Calu3 (cell line): ENCODE data around the gene RYR1. TPM values are rescaled to one million over a fixed set of nuclear protein-coding genes. Genes with fewer than 3 reads are reported as not detected.

Source experiments
- BruUV-seq: library from RNA; stranded (reverse); fragments of 400-500 nt; replicated peaks from 2 replicates; lab custom pipeline; 2021; lab: Mats Ljungman, UMichigan
- CTCF ChIA-PET: fragments of 300-600 bp; sonication (Branson Sonifier 250); formaldehyde crosslinking; loops from one replicate; lab custom pipeline; 2022; ENCODE audit warnings: antibody characterized with exemption; lab: Charles Lee
- DNase-seq: peaks from one replicate; pipeline ENCODE4 v3.0.0; 2022
- H3K27ac Mint-ChIP-seq: one replicate; pipeline ENCODE4 v1.8.0; 2022; ENCODE audit warnings: mixed read lengths; ENCODE audit not compliant: unreplicated experiment
- H3K27me3 Mint-ChIP-seq: one replicate; pipeline ENCODE4 v1.8.0; 2022; ENCODE audit warnings: mixed read lengths; ENCODE audit not compliant: unreplicated experiment
- H3K36me3 Mint-ChIP-seq: one replicate; pipeline ENCODE4 v1.8.0; 2022; ENCODE audit warnings: mild to moderate bottlenecking, moderate library complexity, mixed read lengths; ENCODE audit not compliant: insufficient read depth, unreplicated experiment
- H3K4me1 Mint-ChIP-seq: one replicate; pipeline ENCODE4 v1.8.0; 2022; ENCODE audit warnings: mild to moderate bottlenecking, low read depth, mixed read lengths; ENCODE audit not compliant: unreplicated experiment
- H3K4me3 Mint-ChIP-seq: one replicate; pipeline ENCODE4 v1.8.0; 2022; ENCODE audit warnings: mild to moderate bottlenecking, low read depth, moderate library complexity, mixed read lengths; ENCODE audit not compliant: unreplicated experiment
- H3K9me3 Mint-ChIP-seq: one replicate; pipeline ENCODE4 v1.8.0; 2022; ENCODE audit warnings: low read depth, mixed read lengths; ENCODE audit not compliant: unreplicated experiment
- intact Hi-C: fragments of 100-400 bp; cut with micrococcal nuclease; formaldehyde crosslinking; loops from one replicate; pipeline ENCODE4 v1.10.0; 2022; ENCODE audit not compliant: unreplicated experiment
- total RNA-seq: library from RNA; stranded (reverse); gene quantifications from 2 replicates; pipeline ENCODE4 v1.2.3, GENCODE V29; 2022
- TF ChIP-seq, protein P1 (sequence below): fragments of 200-600 bp; IDR thresholded peaks from one replicate; pipeline ENCODE4 v1.8.0; 2022; ENCODE audit warnings: antibody characterized with exemption; ENCODE audit not compliant: unreplicated experiment

RYR1 gene
- total RNA-seq, 1 experiment from 2014 or later: 1.4 TPM

DNA sequence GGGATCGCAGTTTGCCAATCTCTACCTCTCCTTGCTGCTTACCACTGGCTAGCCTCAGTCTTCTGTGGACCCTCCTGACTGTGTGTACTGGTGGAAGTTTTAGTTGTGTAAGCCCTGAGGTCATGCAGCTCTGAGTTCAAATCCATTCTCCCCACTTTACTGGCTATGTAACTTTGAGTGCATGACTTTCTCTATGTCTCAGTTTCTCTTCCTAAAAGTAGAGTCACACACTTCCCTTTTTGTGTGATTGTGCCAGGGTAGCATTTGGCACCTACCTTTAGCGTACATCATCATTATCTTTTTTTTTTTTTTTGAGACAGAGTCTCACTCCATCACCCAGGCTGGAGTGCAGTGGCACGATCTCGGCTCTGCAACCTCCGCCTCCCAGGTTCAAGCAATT, 113.9 kb downstream of the RYR1 start:
- H3K27me3 Mint-ChIP-seq: peaks cover 30% of the 10 kb centered on the region
- no peak for DNase-seq
- no peak overlapping the region for H3K4me3 Mint-ChIP-seq
- H3K9me3 Mint-ChIP-seq: no peaks in the 10 kb centered on the region
- TF ChIP-seq, protein P1, sequence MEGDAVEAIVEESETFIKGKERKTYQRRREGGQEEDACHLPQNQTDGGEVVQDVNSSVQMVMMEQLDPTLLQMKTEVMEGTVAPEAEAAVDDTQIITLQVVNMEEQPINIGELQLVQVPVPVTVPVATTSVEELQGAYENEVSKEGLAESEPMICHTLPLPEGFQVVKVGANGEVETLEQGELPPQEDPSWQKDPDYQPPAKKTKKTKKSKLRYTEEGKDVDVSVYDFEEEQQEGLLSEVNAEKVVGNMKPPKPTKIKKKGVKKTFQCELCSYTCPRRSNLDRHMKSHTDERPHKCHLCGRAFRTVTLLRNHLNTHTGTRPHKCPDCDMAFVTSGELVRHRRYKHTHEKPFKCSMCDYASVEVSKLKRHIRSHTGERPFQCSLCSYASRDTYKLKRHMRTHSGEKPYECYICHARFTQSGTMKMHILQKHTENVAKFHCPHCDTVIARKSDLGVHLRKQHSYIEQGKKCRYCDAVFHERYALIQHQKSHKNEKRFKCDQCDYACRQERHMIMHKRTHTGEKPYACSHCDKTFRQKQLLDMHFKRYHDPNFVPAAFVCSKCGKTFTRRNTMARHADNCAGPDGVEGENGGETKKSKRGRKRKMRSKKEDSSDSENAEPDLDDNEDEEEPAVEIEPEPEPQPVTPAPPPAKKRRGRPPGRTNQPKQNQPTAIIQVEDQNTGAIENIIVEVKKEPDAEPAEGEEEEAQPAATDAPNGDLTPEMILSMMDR: no peak
- CTCF ChIA-PET: interaction anchor here (0.7 kb wide), 2 partner anchors 12 to 13 kb away, joined by 3 to 6 read pairs; no protein-coding TSS in a partner anchor
- no peak overlapping the region for H3K27ac Mint-ChIP-seq
- no peaks in the 10 kb centered on the region for H3K36me3 Mint-ChIP-seq
- intact Hi-C loops: no loop called here
- H3K4me1 Mint-ChIP-seq: peaks cover 16% of the 10 kb centered on the region
- no TSS peak for BruUV-seq

DNA sequence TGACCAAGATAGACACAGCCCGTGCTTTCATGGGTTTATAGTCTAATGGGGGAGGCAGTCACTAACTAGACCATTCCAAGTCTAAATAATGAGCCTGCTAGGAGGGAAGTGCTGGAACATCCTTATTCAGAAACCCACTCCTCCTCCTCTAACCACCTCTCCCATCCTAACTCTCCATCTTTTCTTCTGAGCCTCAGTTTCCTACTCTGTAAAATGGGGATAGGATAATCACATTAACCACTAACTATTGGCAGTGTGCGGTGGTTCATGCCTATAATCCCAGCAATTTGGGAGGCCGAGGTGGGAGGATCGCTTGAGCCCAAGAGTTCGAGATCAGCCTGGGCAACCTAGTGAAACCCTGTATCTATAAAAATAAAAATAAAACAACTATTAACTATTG, 115.6 kb downstream of the RYR1 start:
- no peaks in the 10 kb centered on the region for H3K36me3 Mint-ChIP-seq
- H3K4me3 Mint-ChIP-seq: no peak overlapping the region
- no TSS peak for BruUV-seq
- DNase-seq: no peak
- TF ChIP-seq, protein P1: no peak
- intact Hi-C loops: no loop called here
- H3K27ac Mint-ChIP-seq: no peak overlapping the region
- H3K4me1 Mint-ChIP-seq: peaks cover 13% of the 10 kb centered on the region
- peaks cover 30% of the 10 kb centered on the region for H3K27me3 Mint-ChIP-seq
- CTCF ChIA-PET: interaction anchor here (0.6 kb wide), 1 partner anchor 501 kb away, joined by 3 read pairs; no protein-coding TSS in a partner anchor
- no peaks in the 10 kb centered on the region for H3K9me3 Mint-ChIP-seq

- BruUV-seq: no TSS peak
- intact Hi-C loops: no loop called here
- Mint-ChIP-seq H3K4me1 (peaks cover 4% of the 10 kb centered on the region), H3K27me3 (peaks cover 30% of the 10 kb centered on the region), H3K36me3 (no peaks in the 10 kb centered on the region), H3K4me3 (no peak overlapping the region), H3K9me3 (no peaks in the 10 kb centered on the region), H3K27ac (no peak overlapping the region)
- TF ChIP-seq, protein P1: no peak
- CTCF ChIA-PET: interaction anchor here (0.6 kb wide), 1 partner anchor 502 kb away, joined by 3 read pairs; no protein-coding TSS in a partner anchor
- DNase-seq: no peak
Observed at GRCh38 chr19:38549942-38550341, 116.5 kb downstream of the RYR1 start.

DNA sequence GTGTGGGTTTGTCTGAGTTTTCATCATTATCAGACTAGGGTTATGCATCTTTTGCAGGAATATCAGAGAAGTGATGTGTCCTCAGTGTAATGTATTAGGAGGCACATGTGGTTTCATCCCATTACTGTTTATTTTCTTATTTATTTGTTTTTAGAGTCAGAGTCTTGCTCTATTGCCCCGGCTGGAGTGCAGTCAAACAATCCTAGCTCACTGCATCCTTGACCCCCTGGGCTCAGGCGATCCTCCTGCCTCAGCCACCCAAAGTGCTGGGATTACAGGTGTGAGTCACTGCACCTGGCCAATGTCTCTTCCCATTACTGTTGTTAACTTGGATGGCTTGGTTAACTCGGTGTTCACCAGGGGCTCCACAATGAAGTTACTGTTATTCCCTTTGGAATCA, 116.9 kb downstream of the RYR1 start:
- no peak overlapping the region for H3K27ac Mint-ChIP-seq
- no peaks in the 10 kb centered on the region for H3K9me3 Mint-ChIP-seq
- CTCF ChIA-PET: no interaction called here
- intact Hi-C loops: no loop called here
- H3K4me3 Mint-ChIP-seq: no peak overlapping the region
- peak; percentile 26 for DNase-seq
- H3K27me3 Mint-ChIP-seq: peaks cover 30% of the 10 kb centered on the region
- H3K36me3 Mint-ChIP-seq: no peaks in the 10 kb centered on the region
- BruUV-seq: no TSS peak
- TF ChIP-seq, protein P1: no peak
- peaks cover under 1% of the 10 kb centered on the region for H3K4me1 Mint-ChIP-seq
